GM23248 (cell line): ENCODE results near the gene TRPM1.

ENCODE experiments used
- EZH2 ChIP-seq: fragments of 200-600 bp; sonication (generic); IDR thresholded peaks from 2 replicates; pipeline ENCODE4 v1.6.1; 2018; ENCODE audit warnings: antibody characterized with exemption, mild to moderate bottlenecking; ENCODE audit not compliant: insufficient read depth, poor library complexity, severe bottlenecking
- EZH2phosphoT487 ChIP-seq: fragments of 200-600 bp; sonication (generic); IDR thresholded peaks from 2 replicates; pipeline ENCODE4 v1.6.1; 2018; ENCODE audit warnings: antibody characterized with exemption, moderate library complexity, mild to moderate bottlenecking, low read depth; ENCODE audit not compliant: insufficient read depth

DNA sequence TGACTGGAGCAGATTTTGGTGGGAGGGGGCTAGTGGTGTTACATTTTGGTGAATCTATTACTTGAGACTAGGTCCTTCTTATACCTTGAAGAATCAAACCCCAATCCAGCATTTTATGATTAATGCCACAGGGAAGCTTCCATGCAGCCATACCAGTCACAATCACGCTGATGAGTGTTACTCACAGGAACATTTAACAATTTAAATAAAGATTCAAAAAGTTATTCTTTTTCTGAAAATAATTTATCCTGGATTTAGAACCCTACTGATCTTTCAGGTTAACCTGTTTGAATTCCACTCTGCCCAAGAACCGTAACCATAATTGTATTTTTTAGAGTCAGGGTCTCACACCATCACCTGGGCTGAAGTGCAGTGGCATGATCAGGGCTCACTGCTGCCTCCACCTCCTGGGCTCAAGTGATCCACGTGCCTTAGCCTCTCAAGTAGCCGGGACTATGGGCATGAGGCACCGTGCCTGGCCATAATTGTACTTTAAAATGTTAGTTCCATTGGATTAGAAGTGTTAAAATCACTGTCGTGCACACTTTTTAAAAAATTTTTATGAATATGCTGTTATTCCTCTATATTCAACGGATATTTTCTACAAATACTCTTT, 109.2 kb downstream of the TRPM1 start:
- TF ChIP-seq EZH2phosphoT487 (no peak), EZH2 (no peak)
